GM12874 (cell line): ENCODE results near the gene KRTAP5-8.

Experiments used
- CTCF ChIP-seq: IDR thresholded peaks from 2 replicates; pipeline ENCODE4 v1.5.1; 2011; ENCODE audit warnings: low read depth, mild to moderate bottlenecking, control low read depth, low read length, moderate library complexity; ENCODE audit not compliant: insufficient read depth

KRTAP5-8 gene

GRCh38 chr11:71565263-71565662, 27.4 kb downstream of the KRTAP5-8 start, which contains the start of gene KRTAP5-10:
Gene KRTAP5-10, plus strand, starts transcription at chr11:71565563. Its CDS starts 25 bp downstream, at chr11:71565588.
- TF ChIP-seq CTCF, result no peak

GRCh38 chr11:71566081-71566620, 28.3 kb downstream of the KRTAP5-8 start:
- no peak for TF ChIP-seq CTCF

GRCh38 chr11:71568704-71569349, 31.0 kb downstream of the KRTAP5-8 start:
- no peak for TF ChIP-seq CTCF

- TF ChIP-seq CTCF, result no peak
Observed at GRCh38 chr11:71572811-71573210, 35.0 kb downstream of the KRTAP5-8 start.

- TF ChIP-seq CTCF, result no peak
Observed at GRCh38 chr11:71574418-71574817, 36.6 kb downstream of the KRTAP5-8 start.

GRCh38 chr11:71575723-71576424, 38.0 kb downstream of the KRTAP5-8 start:
- TF ChIP-seq CTCF, result no peak

GRCh38 chr11:71577469-71578004, 39.7 kb downstream of the KRTAP5-8 start:
- no peak for TF ChIP-seq CTCF
